Adrenal gland (tissue), 12 donors: Measurements from ENCODE around the gene EPN3. TPM values are rescaled to one million over a fixed set of nuclear protein-coding genes. Genes with fewer than 3 reads are reported as not detected.

Experiments used
- DNase-seq, 7 donors: peaks; one replicate each; pipeline ENCODE4 v3.0.0-alpha.2; 2019 to 2020
- H3K27ac ChIP-seq, 5 donors: fragments of 200-600 bp; sonication (generic) in 4 of 5; 1 replicate in 3 of 5; 2 replicates in 2 of 5; pipeline versions ENCODE4 v1.5.1 to v1.8.0; 2016 to 2020; ENCODE audit warnings: mild to moderate bottlenecking in 1 of 5
- H3K27me3 ChIP-seq: fragments of 200-600 bp; 2 replicates; pipeline ENCODE4 v1.8.0; 2021
- H3K36me3 ChIP-seq, 2 donors: fragments of 200-600 bp; replicated peaks in 1 of 2; 1 replicate in 1 of 2; 2 replicates in 1 of 2; pipeline versions ENCODE4 v1.5.1 to v1.8.0; 2018 to 2022
- H3K4me1 ChIP-seq, 2 donors: fragments of 200-600 bp; replicated peaks in 1 of 2; 1 replicate in 1 of 2; 2 replicates in 1 of 2; pipeline versions ENCODE4 v1.5.1 to v1.8.0; 2018 to 2021
- H3K4me3 ChIP-seq, 4 donors: fragments of 200-600 bp; sonication (generic) in 3 of 4; one replicate each; pipeline ENCODE4 v1.5.1; 2016 to 2018
- H3K9me3 ChIP-seq, 3 donors: fragments of 200-600 bp; sonication (generic) in 1 of 3; replicated peaks in 1 of 3; 1 replicate in 2 of 3; 2 replicates in 1 of 3; pipeline versions ENCODE4 v1.5.1 to v1.8.0; 2016 to 2021
- POLR2A ChIP-seq, 2 donors: fragments of 450-650 bp; IDR thresholded peaks; one replicate each; pipeline ENCODE4 v1.6.1; 2017; ENCODE audit warnings: antibody characterized with exemption in 2 of 2, mild to moderate bottlenecking in 2 of 2, moderate library complexity in 1 of 2
- WGBS, 4 donors: extraction: QIAGEN DNeasy Blood & Tissue Kit in 2 of 4; methylation state at CpG; one replicate each; pipeline versions ENCODE4 v1.1.5 to v1.1.7; 2013 to 2017; 5-methylcytosine and 5-hydroxymethylcytosine counted together
- intact Hi-C, 2 donors: fragments of 100-400 bp; cut with DNase I; formaldehyde crosslinking; loops; one replicate each; pipeline versions ENCODE4 v1.14.1 to v1.15.0; 2022 to 2023
- polyA plus RNA-seq, 3 donors: library from polyadenylated mRNA; stranded (reverse); fragments of 200-250 nt in 2 of 3; fragments of 350-450 nt in 1 of 3; fragmentation: Illumina TruSeq in 1 of 3; extraction: RNeasy Lipid Tissue Mini Kit (QIAGEN cat#74804) in 1 of 3; gene quantifications; one replicate each; pipeline ENCODE4 v1.2.3, GENCODE V29; 2013 to 2014
- total RNA-seq, 9 donors: library from RNA; depleted of rRNA in 4 of 9; stranded (reverse); fragments of >200 nt in 4 of 9; fragments of 120-200 nt in 1 of 9; fragmentation: NEBNext Ultra II Directional in 1 of 9; extraction: Animal tissue kit (Norgen Biotek cat#: 25700) in 1 of 9; gene quantifications; one replicate each; pipeline versions ENCODE4 v1.1.0 to v1.2.4, GENCODE V29; 2013 to 2023
- TF ChIP-seq, protein P1 (sequence below), 6 experiments: fragments of 450-650 bp in 4 of 6; fragments of 200-600 bp in 2 of 6; sonication (generic) in 1 of 6; IDR thresholded peaks; 1 replicate in 5 of 6; 2 replicates in 1 of 6; pipeline versions ENCODE4 v1.5.1 to v1.8.0; 2016 to 2021; ENCODE audit warnings: antibody characterized with exemption in 6 of 6, mild to moderate bottlenecking in 2 of 6, moderate library complexity in 1 of 6
- donor health status: healthy with polysubstance abuse.
- donor health status: Bipolar disorder and iron deficiency.
- donor health status: DM: yes; HTN: yes; CAD: no.
- donor health status: DM: no; HTN: no; CAD: no.
- donor health status: DM: no; HTN: no; CAD: no.
- donor health status: DM: yes; HTN: yes; CAD: no.

EPN3 gene
- total and polyA plus RNA-seq, 12 donors = 1.2 to 96.1 (median 27.9) TPM

- no peaks in the 10 kb centered on the region for H3K27me3 ChIP-seq
- H3K9me3 ChIP-seq = no peaks in the 10 kb centered on the region
- intact Hi-C loops = no loop called here
- no peak overlapping the region for H3K4me3 ChIP-seq
- H3K27ac ChIP-seq = peak overlapping the region in 1 of 5 donors; percentile 30
- peaks cover 43 to 46% of the 10 kb centered on the region in 2 donors for H3K4me1 ChIP-seq
- DNase-seq = no peak
- H3K36me3 ChIP-seq = peaks cover 0 to 7% of the 10 kb centered on the region in 2 donors
- TF ChIP-seq, protein P1, sequence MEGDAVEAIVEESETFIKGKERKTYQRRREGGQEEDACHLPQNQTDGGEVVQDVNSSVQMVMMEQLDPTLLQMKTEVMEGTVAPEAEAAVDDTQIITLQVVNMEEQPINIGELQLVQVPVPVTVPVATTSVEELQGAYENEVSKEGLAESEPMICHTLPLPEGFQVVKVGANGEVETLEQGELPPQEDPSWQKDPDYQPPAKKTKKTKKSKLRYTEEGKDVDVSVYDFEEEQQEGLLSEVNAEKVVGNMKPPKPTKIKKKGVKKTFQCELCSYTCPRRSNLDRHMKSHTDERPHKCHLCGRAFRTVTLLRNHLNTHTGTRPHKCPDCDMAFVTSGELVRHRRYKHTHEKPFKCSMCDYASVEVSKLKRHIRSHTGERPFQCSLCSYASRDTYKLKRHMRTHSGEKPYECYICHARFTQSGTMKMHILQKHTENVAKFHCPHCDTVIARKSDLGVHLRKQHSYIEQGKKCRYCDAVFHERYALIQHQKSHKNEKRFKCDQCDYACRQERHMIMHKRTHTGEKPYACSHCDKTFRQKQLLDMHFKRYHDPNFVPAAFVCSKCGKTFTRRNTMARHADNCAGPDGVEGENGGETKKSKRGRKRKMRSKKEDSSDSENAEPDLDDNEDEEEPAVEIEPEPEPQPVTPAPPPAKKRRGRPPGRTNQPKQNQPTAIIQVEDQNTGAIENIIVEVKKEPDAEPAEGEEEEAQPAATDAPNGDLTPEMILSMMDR (IDR thresholded peaks at IDR 0.05) = no peak
- TF ChIP-seq POLR2A (IDR thresholded peaks at IDR 0.05) = no peak
- 74 to 79% (median 75%) methylated on average over 8 to 20 of the region's 20 CpGs for WGBS, 4 donors
Observed at GRCh38 chr17:50537721-50538548, 5.4 kb downstream of the EPN3 start.

GRCh38 chr17:50538549-50539410 lies 6.2 kb downstream of the EPN3 start:
- Histone ChIP-seq H3K27ac (peak overlapping the region in 1 of 5 donors; percentile 30), H3K36me3 (peaks cover 0 to 7% of the 10 kb centered on the region in 2 donors), H3K27me3 (no peaks in the 10 kb centered on the region), H3K4me1 (peaks cover 43 to 44% of the 10 kb centered on the region in 2 donors), H3K4me3 (no peak overlapping the region), H3K9me3 (no peaks in the 10 kb centered on the region)
- intact Hi-C loops = no loop called here
- DNase-seq = peak in 1 of 7 donors; percentile 31
- WGBS, 4 donors = 68 to 81% (median 74%) methylated on average over 8 to 20 of the region's 20 CpGs
- no peak for TF ChIP-seq POLR2A (IDR thresholded peaks at IDR 0.05)
- TF ChIP-seq, protein P1 (IDR thresholded peaks at IDR 0.05) = no peak

- Histone ChIP-seq H3K36me3 (peaks cover 0 to 7% of the 10 kb centered on the region in 2 donors), H3K4me3 (no peak overlapping the region), H3K27me3 (no peaks in the 10 kb centered on the region), H3K27ac (no peak overlapping the region), H3K9me3 (no peaks in the 10 kb centered on the region), H3K4me1 (peaks cover 31 to 39% of the 10 kb centered on the region in 2 donors)
- TF ChIP-seq POLR2A (IDR thresholded peaks at IDR 0.05) = no peak
- TF ChIP-seq, protein P1 (IDR thresholded peaks at IDR 0.05) = no peak
- 52 to 71% (median 66%) methylated on average over 12 to 15 of the region's 15 CpGs for WGBS, 4 donors
- DNase-seq = peak in 1 of 7 donors; percentile 37
- intact Hi-C loops = loop anchor here (5.0 to 10.0 kb wide), 3 partner anchors 53 to 295 kb away; partner anchors contain the start of gene WFIKKN2 (in 1 of the 2)
Observed at GRCh38 chr17:50539762-50540559, 7.4 kb downstream of the EPN3 start.
